ENCODE data around the gene NPBWR2.

The NPBWR2 gene

DNA sequence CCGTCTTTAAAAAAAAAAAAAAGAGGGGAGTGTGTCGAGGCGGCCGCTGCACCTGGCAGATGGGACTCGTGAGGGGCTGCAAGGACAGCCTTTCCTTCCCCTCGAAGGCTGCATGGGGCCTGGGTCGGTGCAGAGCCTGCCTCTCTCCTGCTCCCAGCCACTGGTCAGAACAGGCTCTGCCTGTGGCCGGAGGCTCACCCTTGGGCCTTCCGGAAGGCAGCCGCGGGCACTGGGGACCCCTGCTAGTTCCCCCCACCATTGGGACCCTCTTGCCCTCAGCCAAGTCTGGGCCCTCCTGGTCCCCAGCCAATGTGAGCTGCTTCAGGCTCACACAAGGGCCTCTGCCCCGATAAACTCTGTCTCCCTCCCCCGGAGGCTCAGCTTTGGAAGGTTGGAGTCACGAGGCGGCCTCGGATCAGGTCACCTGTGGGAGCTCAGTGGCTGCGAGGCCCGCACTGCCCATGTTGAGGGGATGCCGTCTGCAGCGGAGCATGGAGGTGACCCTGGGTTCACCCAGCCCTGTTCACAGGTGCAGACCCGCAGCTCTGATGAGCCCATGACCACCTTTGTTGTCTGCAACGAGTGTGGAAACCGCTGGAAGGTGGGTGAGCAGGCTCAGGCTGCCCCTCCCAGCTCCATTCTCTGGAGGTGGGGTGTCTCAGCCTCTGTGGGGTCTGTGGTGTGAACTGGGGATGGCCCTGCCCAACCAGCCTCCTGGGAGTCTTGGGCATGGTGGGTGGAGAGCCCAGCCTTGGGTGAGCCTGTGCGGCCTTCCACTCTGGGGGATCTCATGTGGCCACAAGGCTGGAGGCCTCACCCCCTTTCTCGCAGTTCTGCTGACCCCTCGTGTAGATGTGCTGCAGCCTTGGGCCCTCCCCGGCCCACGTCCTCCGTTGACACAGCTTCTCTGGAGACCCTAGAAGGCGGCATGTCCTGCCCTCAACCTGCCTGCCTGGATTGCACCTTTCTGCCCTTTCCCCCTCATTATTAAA is 35.7 kb downstream of the NPBWR2 start:
- no peak for DNase-seq

DNA sequence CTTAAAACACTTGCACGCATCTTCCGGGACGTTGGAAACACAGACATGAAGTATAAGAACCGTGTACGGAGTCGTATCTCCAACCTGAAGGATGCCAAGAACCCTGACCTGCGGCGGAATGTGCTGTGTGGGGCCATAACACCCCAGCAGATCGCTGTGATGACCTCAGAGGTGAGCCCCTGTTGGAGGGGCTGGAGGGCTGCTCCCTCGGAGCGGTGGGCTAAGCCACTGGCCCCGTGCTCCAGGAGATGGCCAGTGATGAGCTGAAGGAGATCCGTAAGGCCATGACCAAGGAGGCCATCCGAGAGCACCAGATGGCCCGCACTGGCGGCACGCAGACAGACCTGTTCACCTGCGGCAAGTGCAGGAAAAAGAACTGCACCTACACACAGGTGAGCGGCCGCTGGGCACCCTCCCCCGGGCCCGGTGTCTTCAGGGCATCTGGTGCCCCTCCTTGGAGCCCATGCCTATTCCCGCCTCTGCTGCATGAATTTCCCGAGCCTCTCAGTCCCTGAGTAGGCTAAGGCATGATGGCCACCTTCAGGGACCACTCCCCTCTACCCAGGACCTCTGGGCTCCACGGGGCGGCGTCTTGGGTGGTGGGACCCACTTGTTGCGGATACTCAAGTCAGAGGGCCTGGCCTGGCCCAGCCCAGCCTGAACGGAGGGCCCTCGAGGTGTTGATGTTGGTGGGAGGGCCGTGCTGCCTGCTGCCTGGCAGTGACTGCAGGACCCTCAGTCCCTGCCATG is 36.9 kb downstream of the NPBWR2 start:
- no peak for DNase-seq

DNA sequence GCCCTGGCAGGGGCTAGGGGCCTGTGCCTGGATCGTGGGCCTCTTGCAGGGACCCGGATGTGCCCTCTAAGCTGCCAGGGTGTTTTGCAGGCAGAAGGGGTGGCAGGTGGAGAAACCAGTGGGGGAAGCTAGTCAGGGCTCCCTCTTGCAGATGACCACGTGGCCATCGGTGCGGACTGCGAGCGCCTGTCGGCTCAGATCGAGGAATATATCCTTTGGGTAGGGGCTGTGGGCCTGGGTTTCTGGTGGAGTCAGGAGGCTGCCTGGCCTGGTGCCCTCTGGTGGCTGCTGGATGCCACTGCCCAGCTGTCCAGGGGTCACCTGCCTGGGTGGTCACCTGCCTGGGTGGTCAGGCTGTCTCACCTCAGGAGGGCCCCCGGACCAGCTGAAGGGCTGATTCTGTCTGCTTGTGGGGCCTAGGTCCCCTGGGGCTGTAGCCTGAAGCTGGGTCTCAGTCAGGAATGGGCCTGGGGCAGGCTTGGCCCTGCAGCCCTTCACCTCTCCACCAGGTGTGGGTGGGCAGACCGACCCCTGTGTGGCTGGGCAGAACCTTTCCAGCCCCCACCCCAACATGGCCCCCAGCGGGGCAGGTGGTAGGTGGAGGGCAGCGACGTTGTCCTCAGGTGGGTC is 37.6 kb downstream of the NPBWR2 start:
- DNase-seq: no peak

DNA sequence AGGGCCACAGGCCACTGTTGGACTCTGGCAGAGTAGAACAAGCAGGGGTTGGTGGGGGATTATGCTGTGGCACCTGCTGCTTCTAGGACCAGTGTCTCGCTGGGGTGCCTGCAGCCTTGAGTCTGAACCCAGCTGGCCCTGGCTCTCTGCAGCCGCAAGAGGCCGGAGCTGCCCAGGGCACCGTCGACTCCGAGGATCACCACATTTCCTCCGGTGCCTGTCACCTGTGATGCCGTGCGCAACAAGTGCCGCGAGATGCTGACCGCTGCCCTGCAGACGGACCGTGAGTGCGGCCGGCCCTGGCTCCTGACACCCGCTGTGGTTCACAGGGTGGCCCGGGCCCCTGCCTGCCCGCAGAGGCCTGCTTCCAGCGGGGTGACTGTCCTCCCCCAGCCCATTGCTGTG is 38.2 kb downstream of the NPBWR2 start:
- no peak for DNase-seq

DNA sequence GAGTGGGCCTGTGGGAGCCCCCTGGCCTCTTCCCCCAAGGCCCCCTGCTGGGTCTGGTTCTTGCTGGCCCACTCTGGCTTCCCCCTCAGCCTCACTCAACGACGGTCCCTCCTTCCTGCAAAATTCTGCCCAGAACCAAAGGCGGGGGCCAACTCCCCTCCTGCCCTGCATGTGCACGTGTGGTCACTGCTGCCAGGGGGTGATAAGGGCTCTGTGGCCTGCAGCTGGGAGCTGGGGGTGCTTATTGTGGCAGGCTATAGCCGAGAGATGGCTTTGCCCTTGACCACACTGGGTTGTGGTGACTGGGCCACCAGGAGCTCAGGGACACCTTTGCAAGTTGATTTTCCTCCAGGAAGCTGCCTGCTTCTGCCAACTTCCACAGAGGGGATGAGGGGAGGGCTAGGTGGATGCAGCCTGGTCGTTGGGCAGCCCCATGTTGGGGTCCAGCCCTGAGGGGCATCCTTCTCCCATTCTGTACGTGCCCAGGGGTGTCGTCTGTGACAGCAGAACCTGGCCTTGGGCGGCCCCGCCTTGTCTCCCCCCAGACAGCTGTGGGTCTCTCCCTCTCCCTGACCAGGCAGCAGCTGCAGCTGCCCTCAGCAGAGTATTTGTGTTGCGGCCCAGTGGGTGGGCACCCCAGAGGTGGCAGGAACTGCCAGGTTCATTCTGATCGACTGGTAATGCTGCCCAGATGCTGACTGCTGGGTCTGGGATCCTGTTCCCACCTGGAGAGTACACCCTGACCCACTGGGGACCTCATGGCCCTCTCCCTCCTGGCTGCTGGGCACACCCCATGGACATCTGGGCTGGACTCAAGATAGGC is 38.8 kb downstream of the NPBWR2 start:
- DNase-seq: peak; percentile 23

DNA sequence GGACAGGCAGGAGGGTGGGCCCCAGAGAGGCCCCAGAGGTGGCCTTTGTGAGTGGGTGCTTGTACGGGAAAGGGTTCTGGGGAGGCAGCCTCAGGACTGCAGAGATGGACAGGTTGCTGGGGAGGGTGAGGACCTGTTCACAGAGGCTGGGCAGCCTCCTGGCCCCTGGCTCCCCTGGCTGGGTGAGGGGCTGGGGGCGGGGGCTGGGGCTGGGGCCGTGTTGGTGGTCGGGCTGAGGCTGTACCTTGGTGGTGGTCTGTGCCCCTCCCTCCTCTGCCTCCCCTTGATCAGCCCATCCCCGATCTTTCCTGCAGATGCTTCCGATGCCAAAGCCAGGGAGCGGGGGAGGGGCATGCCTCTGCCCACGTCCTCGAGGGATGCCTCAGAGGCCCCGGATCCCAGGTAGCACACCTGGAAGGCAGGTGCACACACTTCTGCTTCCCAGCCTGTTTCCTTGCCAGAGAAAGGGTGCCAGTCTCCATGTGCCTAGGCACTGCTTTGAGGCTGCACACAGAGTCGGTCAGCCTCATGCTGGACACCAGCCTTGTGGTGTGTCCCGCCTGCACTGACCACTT is 39.5 kb downstream of the NPBWR2 start:
- DNase-seq: no peak

DNA sequence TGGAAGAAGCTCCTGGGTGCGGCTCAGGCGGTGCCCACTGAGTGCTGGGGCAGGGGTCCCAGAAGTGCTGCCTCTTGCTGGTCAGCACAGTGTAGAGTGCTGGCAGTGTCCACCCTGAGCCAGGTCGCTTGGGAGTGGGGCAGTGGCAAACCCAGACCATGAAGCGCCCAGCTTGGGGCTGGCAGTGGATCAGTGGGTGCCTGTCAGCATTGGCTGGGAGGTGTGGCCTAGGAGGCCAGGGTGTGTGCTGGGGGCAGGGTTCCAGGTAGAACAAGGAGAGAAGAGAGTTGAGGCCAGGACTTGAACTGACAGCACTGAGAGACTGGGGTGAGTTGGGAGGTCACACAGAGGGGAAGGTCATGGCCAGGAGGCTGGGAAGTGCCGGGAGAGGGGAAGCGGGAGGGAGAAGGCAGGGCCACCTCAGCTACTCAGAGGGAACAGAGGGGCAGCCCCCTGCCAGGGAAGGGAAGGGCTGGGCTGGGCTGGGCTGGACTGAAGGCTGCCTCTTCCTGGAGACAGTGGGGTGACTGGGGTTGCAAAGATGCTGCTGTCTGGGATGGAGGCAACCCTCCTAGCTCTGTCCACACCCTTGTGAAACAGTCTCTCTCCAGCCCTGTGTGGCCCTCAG is 40.2 kb downstream of the NPBWR2 start:
- no peak for DNase-seq

DNA sequence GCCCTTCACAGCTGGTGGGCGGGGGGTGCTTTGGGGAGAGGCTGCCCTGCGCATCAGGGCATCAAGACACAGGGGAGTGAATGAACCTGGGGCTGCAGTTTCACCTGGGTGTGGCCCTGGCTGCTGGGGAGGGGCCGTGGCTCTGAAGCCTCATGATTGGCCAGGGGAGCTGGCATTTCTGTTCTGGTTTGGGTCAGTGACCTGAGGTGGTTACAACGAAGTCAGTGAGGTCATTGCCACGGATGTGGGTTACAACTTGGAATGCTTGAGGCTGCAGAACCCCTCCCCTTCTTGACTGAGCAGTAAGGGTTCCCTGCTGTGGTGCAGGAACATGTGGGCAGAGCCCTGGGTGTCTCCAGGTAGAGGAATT is 41.4 kb downstream of the NPBWR2 start:
- DNase-seq: no peak

DNA sequence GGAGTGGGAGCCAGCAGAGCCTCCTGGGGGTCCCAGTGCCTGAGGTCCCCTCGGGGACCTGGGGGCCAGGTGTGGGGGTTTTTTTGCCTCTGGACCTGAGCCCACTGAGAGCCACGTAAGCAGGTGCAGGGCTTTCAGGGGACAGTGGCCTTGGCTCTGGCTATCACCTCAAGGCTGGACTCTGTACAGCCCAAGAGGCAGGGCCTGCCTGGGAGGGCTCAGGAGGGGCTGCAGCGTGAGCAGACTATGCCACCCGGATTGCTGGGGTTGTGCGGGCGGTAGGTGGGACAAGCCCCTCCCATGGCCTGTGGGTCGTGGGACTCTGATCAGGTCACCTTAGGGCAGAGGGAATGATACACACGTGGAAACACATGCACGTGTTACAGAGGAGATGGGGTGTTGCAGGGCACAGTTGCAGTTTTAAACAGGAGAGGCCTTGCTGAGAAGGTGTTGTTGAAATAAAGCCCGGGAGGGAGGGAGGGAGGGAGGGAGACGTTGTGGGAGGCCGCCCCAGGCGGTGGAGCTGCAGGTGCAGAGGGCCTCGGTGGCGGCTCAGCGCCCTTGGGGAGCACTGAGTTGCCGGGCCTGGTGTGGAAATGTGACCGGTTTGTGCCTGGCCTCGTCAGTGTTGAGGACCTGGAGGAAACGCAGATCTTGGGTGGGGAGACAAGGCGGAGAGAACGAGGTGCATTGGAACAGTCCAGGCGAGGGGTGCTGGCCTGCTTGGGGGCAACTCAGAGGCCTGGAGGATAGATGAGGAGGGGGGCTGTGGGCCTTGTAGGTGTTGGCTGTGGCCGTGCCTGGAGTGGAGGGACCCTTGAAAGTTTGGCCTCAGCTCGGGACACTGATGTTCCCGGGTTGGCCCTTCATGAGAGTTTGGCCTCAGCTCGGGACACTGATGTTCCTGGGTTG is 42.0 kb downstream of the NPBWR2 start:
- no peak for DNase-seq

DNA sequence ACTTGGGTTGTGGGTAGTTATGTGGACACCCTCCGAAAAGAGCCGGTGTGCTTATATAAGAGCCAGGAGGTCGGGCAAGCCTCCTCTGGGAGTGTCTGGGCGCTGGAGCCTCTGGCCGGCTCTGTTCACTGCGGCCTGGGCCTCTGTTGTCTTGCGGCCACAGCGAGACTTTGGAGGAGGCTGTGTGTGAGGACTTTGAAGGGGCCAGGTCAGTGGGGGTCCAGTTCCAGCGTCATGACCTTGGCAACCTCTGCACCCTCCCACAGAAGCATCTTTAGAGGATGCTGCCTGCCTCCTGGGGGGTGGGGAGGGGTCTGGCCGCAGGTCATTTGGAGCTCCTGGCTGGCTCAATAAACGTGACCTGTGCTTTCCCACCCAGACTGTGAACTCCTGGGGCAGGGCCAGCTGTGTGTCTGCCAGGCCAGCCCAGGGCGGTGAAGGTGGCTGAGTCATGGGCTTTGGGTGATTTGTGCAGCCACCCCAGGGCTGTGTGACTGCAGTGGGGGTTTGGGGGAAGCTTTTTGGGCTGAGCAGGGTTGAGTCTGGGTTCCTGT is 43.1 kb downstream of the NPBWR2 start:
- DNase-seq: no peak

DNA sequence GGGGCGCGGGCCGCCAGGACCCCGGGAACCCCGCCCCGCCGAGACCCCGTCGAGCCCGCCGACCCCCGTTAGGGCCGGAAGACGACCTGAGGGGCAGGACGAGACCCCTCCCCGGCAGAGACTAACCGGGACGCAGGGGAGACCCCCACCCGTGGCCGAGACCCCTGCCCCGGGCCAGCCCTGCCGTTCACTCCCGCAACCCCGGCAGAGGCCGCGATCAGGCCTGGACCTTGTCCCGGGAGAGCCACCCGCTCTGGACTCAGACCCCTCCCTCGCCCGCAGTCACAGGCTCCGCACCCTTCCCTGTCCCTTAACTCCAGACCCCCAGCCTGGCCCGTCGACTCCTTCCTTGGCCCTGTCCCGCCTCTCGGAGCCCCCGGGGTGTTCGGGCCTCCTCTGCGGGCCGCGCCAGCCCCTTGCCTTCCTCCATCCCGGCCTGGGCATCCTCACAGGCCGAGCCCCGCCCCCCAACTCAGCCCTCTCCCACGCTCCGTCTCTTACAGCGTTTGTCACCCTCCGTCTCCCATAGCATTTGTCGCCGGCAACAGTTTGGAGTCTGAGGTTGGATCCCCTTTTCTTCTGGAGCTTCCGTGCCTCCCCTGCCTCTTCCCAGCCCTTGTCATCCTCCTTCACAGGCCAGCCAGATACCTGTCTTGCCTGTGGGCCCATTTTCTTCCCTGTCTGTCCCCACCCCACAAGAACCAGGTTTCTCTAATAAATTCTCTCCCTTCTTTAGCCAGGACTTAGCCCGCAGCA is 43.8 kb downstream of the NPBWR2 start:
- DNase-seq: no peak

DNA sequence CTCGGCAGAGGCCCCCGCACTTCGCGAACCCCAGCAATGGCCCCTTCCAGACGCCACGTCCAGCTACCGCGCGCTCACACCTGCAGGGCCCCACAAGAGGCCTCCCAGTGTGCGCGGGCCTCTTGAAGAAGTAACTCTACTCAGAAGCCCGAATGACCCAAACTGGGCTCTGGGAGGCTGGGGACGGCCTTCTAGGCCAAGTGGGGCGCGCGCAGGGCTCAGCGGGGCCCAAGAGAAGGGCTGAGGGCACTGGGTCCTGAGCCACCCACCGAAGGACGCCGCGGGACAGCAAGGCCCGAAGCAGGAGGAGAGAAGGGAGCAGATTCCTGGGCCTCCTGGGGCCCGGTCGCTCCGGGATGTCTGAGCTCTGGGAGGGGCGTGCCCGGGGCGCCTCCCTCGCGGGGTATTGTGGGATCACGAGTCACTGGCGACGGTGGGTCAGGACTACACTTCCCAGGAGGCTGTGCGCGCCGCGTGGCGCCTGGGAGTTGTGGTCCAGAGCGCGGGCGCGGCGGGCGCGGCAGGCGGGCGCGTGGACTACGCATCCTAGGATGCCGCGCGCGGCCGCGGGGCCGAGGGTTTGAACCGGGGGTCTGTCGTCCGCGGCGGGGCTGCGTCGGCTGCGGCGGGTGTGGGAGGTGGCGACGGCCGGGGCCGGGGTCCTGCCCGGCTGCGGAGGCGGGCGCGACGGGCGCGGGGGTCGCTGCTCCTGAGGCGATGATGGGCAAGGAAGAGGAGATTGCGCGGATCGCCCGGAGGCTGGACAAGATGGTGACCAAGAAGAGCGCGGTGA is 44.6 kb downstream of the NPBWR2 start, which contains the start of gene TCEA2:
TSS of gene TCEA2 (plus strand) at position 603 of the 793 bp plus-strand sequence. CDS start at position 718, 115 bp downstream.
- peak; percentile 55 for DNase-seq

DNA sequence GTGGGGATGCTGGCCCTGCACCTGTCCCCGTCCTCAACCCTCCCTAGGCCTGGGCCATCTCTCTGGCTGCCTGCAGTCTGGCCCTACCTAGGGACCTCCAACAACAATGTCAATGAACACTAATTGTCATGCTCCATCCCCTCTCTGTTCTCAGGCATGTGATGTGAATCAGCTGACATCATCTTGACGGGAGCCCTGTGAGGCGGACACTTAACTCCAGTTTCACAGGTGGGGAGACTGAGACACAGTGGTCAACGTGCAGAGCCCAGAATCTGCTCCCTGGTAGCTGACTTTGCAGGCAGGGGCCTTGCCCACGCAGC is 45.1 kb downstream of the NPBWR2 start:
- no peak for DNase-seq

DNA sequence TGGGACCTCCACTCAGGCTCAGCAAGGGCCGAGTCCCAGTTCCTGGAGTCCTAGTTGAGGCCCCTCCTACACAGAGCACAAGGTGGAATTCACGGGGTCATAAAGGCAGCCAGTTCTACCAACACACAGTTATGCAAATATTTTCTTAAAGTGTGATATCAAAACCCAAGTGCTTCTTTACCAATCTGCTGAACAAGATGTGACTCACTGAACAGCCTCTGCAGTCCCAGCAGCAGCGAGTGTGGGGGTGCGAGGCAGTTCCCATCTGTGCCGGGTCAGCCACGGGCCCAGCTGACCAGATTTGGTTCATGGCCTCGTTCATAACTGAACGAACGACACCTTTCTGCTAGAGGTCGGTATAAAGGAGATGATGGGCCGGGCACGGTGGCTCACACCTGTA is 48.8 kb downstream of the NPBWR2 start:
- no peak for DNase-seq

DNA sequence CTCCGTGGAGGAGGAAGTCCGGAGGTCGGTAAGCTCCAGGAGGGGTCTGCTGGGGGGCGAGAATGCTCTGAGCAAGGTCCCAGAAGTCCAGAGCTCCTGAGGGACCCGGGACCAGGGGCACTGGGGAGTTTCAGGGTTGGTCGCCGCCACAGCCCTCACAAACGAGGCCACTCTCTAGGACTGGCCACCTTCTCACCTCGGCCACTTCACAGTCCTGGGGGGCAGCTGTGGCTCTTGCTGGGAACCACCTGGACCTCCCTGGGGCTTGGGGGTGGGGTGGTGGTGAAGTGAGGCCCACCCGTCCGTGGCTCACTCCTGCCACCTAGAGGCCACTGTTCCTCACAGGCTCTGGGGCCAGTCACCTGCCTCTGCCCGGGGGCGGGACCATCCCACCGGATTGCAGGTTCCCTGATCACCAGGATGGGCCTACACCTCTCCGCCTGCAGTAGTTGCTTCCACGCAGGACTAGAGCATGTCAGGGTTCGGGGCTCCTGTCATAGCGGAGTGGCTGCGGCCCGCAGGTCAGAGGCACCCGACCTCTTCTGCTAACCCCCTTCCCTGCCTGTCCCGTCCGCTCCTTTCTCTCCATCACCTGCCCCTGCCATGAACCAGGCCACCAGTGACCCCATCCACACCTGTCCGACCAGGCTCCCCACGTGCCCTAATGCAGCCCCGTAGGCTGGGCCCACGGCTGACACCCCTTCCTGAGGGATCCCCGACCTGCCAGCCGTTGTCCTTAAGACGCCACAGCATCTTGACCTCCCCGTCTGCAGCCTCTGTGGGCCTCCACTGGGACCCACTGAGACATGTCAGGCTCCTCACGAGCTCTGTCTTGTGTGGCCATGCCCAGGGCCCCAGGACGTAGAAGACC is 49.5 kb downstream of the NPBWR2 start:
- DNase-seq: peak; percentile 17

DNA sequence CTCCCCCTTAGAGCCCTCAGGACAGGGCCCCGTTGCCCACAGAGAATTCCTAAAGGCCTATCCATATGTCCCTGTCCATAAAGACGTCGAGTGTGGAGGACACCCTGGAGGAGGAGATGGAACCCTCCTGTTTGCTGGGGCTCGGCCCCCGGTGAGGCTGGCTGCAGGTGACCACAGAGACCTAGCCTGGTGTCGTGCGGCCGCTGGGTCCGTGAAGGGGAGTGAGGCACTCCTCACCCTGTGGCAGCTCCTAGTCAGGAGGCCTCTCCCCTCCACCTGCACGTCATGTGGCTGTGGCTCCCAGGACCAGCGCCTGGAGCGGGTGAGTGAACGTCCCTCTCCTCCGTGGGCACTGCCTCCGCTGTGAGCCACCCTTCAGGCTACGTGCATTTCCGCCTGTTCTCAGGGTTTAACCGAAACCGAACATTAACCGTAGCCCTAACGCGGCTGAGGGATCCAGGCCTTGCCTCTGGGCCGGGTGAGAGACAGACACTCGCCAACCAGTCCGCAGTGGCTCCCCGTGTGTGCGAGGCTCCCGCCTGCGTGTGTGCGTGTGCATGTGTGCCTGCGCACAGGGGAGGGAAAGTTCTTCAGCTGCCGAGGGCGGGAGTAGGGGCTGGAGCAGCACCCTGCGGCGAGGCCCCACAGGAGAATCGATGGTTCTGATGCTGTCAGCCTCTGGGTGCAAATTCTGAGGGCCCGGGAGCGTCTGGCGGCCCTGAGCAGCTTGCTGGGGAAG is 50.3 kb downstream of the NPBWR2 start:
- no peak for DNase-seq

DNA sequence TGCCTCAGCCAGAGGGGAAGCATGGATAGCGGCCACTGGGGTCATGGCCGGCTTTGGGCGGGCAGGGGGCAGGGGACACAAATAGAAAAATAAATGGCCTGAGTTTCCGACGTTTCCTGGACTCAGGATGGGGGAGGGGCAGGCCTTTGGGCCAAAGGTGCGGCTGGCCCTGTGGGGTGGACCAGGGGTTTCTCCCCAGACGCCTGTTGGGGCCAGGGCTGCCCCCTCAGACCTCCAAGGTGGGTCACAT is 50.8 kb downstream of the NPBWR2 start:
- no peak for DNase-seq

Data from NCI-H1417 treated with DMSO at 0.1 percent for 48 hours (cell line).